Panc1 (cell line): ENCODE measurements around the gene PAIP1. TPM values are rescaled to one million over a fixed set of nuclear protein-coding genes. Genes with fewer than 3 reads are reported as not detected.

ENCODE experiments used
- ATAC-seq: fragments of 200-7000 bp; cut with Tn5 transposase; 2 replicates; pipeline ENCODE4 v1.9.1; 2020; ENCODE audit warnings: mild to moderate bottlenecking, moderate library complexity
- BruUV-seq: library from RNA; stranded (reverse); fragments of 400-500 nt; replicated peaks from 2 replicates; lab custom pipeline; 2021; lab: Mats Ljungman, UMichigan
- CTCF ChIA-PET: fragments of 300-600 bp; sonication (Branson Sonifier 250); formaldehyde crosslinking; loops from one replicate; lab custom pipeline; 2022; ENCODE audit warnings: antibody characterized with exemption; lab: Charles Lee
- POLR2A ChIA-PET: fragments of 300-600 bp; sonication (Branson Sonifier 250); formaldehyde crosslinking; loops from one replicate; lab custom pipeline; 2022; ENCODE audit warnings: antibody characterized with exemption; lab: Charles Lee
- DNase-seq: peaks from one replicate; pipeline ENCODE4 v3.0.0-alpha.2; 2010; ENCODE audit warnings: low read depth, low spot score
- H3K27ac ChIP-seq: 2 replicates; pipeline ENCODE4 v1.5.1; 2011; ENCODE audit warnings: mild to moderate bottlenecking, low read length, inconsistent platforms
- H3K27me3 ChIP-seq: fragments of 200-500 bp; sonication (Bioruptor generic); 2 replicates; pipeline ENCODE4 v1.6.0; 2014; ENCODE audit warnings: low read length, inconsistent platforms; ENCODE audit not compliant: control insufficient read depth, insufficient read depth
- H3K36me3 ChIP-seq: fragments of 200-500 bp; sonication (Bioruptor generic); 2 replicates; pipeline ENCODE4 v1.5.1; 2014; ENCODE audit warnings: inconsistent platforms, mild to moderate bottlenecking, low read length, moderate library complexity; ENCODE audit not compliant: control insufficient read depth, insufficient read depth
- H3K4me1 ChIP-seq: 2 replicates; pipeline ENCODE4 v1.5.1; 2011; ENCODE audit warnings: inconsistent platforms, mild to moderate bottlenecking, low read length, moderate library complexity; ENCODE audit not compliant: control insufficient read depth, insufficient read depth
- H3K4me3 ChIP-seq, 2 experiments: 2 replicates each; pipeline ENCODE4 v1.5.1; 2011 to 2012; ENCODE audit warnings: low read depth in 2 of 2, low read length in 2 of 2, mild to moderate bottlenecking in 2 of 2, inconsistent platforms in 1 of 2, moderate library complexity in 1 of 2
- H3K9me3 ChIP-seq: fragments of 200-500 bp; sonication (Bioruptor generic); 2 replicates; pipeline ENCODE4 v1.5.1; 2014; ENCODE audit warnings: low read depth, mild to moderate bottlenecking, inconsistent platforms, low read length, moderate library complexity; ENCODE audit not compliant: control insufficient read depth, insufficient read depth
- POLR2AphosphoS5 ChIP-seq: IDR thresholded peaks from 2 replicates; pipeline ENCODE4 v1.6.1; 2012; ENCODE audit warnings: mild to moderate bottlenecking, low read depth, low read length, moderate library complexity
- SIN3A ChIP-seq: IDR thresholded peaks from 2 replicates; pipeline ENCODE4 v1.6.1; 2012; ENCODE audit warnings: low read depth, mild to moderate bottlenecking, low read length, moderate library complexity, borderline replicate concordance; ENCODE audit not compliant: insufficient read depth
- TCF7L2 ChIP-seq: IDR thresholded peaks from 2 replicates; pipeline ENCODE4 v1.6.1; 2011; ENCODE audit warnings: mild to moderate bottlenecking, low read depth, low read length, inconsistent platforms
- in situ Hi-C: cut with HindIII; loops from 2 replicates; pipeline ENCODE4 v1.10.0; 2016; ENCODE audit warnings: low sequenced_read_pairs, low pct_unique_long_range_greater_than_20kb
- intact Hi-C: fragments of 100-400 bp; cut with micrococcal nuclease; formaldehyde crosslinking; loops from one replicate; pipeline ENCODE4 v1.10.0; 2022; ENCODE audit not compliant: unreplicated experiment
- total RNA-seq: library from RNA; stranded (reverse); gene quantifications from one replicate; pipeline ENCODE4 v1.2.1, GENCODE V29; 2021; ENCODE audit not compliant: unreplicated experiment
- TF ChIP-seq, protein P1 (sequence below): fragments of 450-650 bp; IDR thresholded peaks from 2 replicates; pipeline ENCODE4 v1.5.1; 2017; ENCODE audit warnings: mild to moderate bottlenecking
- TF ChIP-seq, protein P2 (sequence below), 2 experiments: IDR thresholded peaks; 2 replicates each; pipeline ENCODE4 v1.6.1; 2011 to 2012; ENCODE audit warnings: low read depth in 2 of 2, control low read depth in 1 of 2, low read length in 1 of 2, mild to moderate bottlenecking in 1 of 2, moderate library complexity in 1 of 2; ENCODE audit not compliant: insufficient read depth in 1 of 2

PAIP1 gene
- total RNA-seq, 1 experiment from 2014 or later = 127 TPM

DNA sequence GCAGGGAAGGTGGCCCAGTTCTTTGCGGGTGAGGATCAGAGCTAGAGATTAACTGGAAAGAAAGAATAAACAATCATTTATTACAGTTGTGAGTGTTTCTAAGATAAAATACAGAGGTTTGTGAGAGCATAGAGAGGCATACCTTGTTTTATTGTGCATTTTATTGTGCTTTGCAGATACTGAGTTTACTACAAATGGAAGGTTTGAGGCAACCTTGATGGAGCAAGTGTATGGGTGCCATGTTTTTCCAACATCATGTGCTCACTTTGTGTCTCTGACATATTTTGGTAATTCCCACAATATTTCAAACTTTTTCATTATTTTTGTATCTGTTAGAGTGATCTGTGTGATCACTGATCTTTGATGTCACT lies 41.2 kb downstream of the PAIP1 start:
- in situ Hi-C loops = no loop called here
- DNase-seq (no peak), ATAC-seq (no peak)
- H3K4me1 ChIP-seq = peaks cover 19% of the 10 kb centered on the region
- H3K27me3 ChIP-seq = no peaks in the 10 kb centered on the region
- TF ChIP-seq SIN3A (no peak), POLR2AphosphoS5 (no peak), TCF7L2 (no peak)
- TF ChIP-seq, protein P1, sequence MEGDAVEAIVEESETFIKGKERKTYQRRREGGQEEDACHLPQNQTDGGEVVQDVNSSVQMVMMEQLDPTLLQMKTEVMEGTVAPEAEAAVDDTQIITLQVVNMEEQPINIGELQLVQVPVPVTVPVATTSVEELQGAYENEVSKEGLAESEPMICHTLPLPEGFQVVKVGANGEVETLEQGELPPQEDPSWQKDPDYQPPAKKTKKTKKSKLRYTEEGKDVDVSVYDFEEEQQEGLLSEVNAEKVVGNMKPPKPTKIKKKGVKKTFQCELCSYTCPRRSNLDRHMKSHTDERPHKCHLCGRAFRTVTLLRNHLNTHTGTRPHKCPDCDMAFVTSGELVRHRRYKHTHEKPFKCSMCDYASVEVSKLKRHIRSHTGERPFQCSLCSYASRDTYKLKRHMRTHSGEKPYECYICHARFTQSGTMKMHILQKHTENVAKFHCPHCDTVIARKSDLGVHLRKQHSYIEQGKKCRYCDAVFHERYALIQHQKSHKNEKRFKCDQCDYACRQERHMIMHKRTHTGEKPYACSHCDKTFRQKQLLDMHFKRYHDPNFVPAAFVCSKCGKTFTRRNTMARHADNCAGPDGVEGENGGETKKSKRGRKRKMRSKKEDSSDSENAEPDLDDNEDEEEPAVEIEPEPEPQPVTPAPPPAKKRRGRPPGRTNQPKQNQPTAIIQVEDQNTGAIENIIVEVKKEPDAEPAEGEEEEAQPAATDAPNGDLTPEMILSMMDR = no peak
- TF ChIP-seq, protein P2, sequence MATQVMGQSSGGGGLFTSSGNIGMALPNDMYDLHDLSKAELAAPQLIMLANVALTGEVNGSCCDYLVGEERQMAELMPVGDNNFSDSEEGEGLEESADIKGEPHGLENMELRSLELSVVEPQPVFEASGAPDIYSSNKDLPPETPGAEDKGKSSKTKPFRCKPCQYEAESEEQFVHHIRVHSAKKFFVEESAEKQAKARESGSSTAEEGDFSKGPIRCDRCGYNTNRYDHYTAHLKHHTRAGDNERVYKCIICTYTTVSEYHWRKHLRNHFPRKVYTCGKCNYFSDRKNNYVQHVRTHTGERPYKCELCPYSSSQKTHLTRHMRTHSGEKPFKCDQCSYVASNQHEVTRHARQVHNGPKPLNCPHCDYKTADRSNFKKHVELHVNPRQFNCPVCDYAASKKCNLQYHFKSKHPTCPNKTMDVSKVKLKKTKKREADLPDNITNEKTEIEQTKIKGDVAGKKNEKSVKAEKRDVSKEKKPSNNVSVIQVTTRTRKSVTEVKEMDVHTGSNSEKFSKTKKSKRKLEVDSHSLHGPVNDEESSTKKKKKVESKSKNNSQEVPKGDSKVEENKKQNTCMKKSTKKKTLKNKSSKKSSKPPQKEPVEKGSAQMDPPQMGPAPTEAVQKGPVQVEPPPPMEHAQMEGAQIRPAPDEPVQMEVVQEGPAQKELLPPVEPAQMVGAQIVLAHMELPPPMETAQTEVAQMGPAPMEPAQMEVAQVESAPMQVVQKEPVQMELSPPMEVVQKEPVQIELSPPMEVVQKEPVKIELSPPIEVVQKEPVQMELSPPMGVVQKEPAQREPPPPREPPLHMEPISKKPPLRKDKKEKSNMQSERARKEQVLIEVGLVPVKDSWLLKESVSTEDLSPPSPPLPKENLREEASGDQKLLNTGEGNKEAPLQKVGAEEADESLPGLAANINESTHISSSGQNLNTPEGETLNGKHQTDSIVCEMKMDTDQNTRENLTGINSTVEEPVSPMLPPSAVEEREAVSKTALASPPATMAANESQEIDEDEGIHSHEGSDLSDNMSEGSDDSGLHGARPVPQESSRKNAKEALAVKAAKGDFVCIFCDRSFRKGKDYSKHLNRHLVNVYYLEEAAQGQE (IDR thresholded peaks at IDR 0.05; ENCODE audit: insufficient read depth in 1 of 2, low read depth in 2 of 2, low read length in 1 of 2) = no peak
- no peaks in the 10 kb centered on the region; the same call in 1 of the 2 replicates for H3K36me3 ChIP-seq
- H3K4me3 ChIP-seq = peak overlapping the region; percentile 96 to 97
- intact Hi-C loops = no loop called here
- CTCF ChIA-PET = no interaction called here
- H3K27ac ChIP-seq = peak overlapping the region; percentile 83
- POLR2A ChIA-PET = no interaction called here
- BruUV-seq = no TSS peak
- H3K9me3 ChIP-seq = no peaks in the 10 kb centered on the region

DNA sequence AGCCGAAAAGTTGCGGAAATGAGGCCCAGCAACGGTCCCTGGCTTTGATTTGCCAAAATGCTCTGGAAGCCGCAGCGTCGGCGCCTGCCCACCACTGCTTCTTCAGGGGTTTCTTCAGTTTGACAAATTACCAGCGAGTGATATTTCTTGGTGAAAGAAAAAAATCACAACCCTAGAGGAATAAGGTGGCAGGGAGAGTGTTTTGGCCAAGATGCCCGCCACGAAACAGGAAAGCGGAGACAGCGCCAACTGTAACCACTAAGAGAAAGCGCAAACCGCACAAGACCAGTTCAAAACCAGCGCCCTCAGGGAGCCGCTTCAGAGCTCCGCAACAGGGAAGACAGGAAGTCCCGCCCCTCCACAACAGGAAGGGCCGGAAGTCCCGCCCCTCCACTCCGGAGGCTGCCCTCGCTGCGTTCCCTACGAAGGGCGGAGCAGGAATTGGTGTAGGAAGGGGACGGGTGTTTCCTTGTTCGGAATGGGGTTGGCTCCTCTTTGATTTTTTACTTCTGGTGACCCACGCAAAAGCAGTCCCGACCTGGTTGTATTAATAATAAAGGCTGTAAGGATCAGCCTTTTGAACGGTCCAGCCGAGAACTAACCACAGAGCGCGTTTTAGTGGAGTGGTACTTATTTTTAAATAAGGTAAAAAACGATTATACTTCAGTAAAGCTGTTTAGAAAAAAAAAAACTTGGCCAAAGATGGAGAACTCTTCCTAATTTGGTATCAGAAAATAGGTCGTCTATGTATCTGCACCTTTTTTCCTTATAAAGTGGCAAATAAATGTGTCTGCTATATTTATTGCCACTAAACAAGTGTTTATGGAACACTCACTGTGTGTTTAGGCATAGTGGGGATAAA lies 41.8 kb downstream of the PAIP1 start, which contains the start of gene C5orf34:
Gene C5orf34, minus strand, starts transcription at position 333 of the 862 bp plus-strand sequence. CDS start 5,809 bp downstream, outside the sequence.
- ChIA-PET POLR2A (interaction anchor here (0.5 to 0.8 kb wide), 3 partner anchors 31 to 478 kb away, joined by 3 to 8 read pairs (median 6); partner anchors contain the start of gene TMEM267), CTCF (interaction anchor here (0.8 kb wide), 1 partner anchor 31 kb away, joined by 3 read pairs; no protein-coding TSS in a partner anchor)
- H3K27ac ChIP-seq = peak within 1 kb of the TSS; percentile 83
- intact Hi-C loops = no loop called here
- no peaks in the 10 kb centered on the region; the same call in 1 of the 2 replicates for H3K36me3 ChIP-seq
- TSS peak; percentile 98 for BruUV-seq
- peak within 1 kb of the TSS; percentile 96 to 97 for H3K4me3 ChIP-seq
- peak; percentile 94 for TF ChIP-seq SIN3A
- TF ChIP-seq TCF7L2 = peak; percentile 68
- TF ChIP-seq, protein P1 = no peak
- TF ChIP-seq POLR2AphosphoS5 = peak; percentile 96; the same call in 1 of the 2 replicates
- TF ChIP-seq, protein P2 (IDR thresholded peaks at IDR 0.05; ENCODE audit: insufficient read depth in 1 of 2, low read depth in 2 of 2, low read length in 1 of 2) = no peak
- H3K9me3 ChIP-seq = no peaks in the 10 kb centered on the region
- H3K4me1 ChIP-seq = peaks cover 19% of the 10 kb centered on the region
- H3K27me3 ChIP-seq = no peaks in the 10 kb centered on the region
- ATAC-seq (peak; percentile 100), DNase-seq (peak; percentile 76)
- in situ Hi-C loops = no loop called here
